Right cardiac atrium (tissue), 5 donors: Measurements from ENCODE around the gene VSIR. TPM values are rescaled to one million over a fixed set of nuclear protein-coding genes. Genes with fewer than 3 reads are reported as not detected.

Experiments used
- ATAC-seq, 2 donors: fragments of 200-7000 bp; cut with Tn5 transposase; one replicate each; pipeline versions ENCODE4 v1.8.0 to v1.9.1; 2020; ENCODE audit warnings: moderate library complexity in 2 of 2, mild to moderate bottlenecking in 1 of 2
- DNase-seq, 3 donors: peaks; one replicate each; pipeline ENCODE4 v3.0.0-alpha.2; 2020
- H3K27ac ChIP-seq: one replicate; pipeline ENCODE4 v1.5.1; 2013; ENCODE audit warnings: mild to moderate bottlenecking, low read length, control low read depth, moderate library complexity
- H3K27me3 ChIP-seq: one replicate; pipeline ENCODE4 v1.6.1; 2013; ENCODE audit not compliant: control insufficient read depth, insufficient read depth
- H3K4me1 ChIP-seq: one replicate; pipeline ENCODE4 v1.6.1; 2013; ENCODE audit warnings: low read length; ENCODE audit not compliant: control insufficient read depth, insufficient read depth
- H3K4me3 ChIP-seq: one replicate; pipeline ENCODE4 v1.5.1; 2013; ENCODE audit warnings: low read length, control low read depth
- H3K9me3 ChIP-seq: one replicate; pipeline ENCODE4 v1.6.1; 2013; ENCODE audit warnings: low read length; ENCODE audit not compliant: control insufficient read depth
- WGBS: extraction: QIAGEN DNeasy Blood & Tissue Kit; methylation state at CpG from one replicate; pipeline ENCODE4 v1.1.7; 2013; 5-methylcytosine and 5-hydroxymethylcytosine counted together
- intact Hi-C, 4 donors: fragments of 100-400 bp; cut with DNase I; formaldehyde crosslinking; loops; one replicate each; pipeline versions ENCODE4 v1.11.0 to v1.14.0; 2022 to 2023
- long read RNA-seq, 4 donors: library from polyadenylated mRNA; unstranded; transcript quantifications; one replicate each; pipeline ENCODE4 v2.0.0, GENCODE V29; 2020 to 2021
- polyA plus RNA-seq: library from polyadenylated mRNA; stranded (reverse); fragments of 200-250 nt; gene quantifications from one replicate; pipeline ENCODE4 v1.2.3, GENCODE V29; 2013
- total RNA-seq, 4 donors: library from RNA; stranded (reverse); fragmentation: NEBNext Ultra II Directional; extraction: Animal tissue kit (Norgen Biotek cat#: 25700); gene quantifications; one replicate each; pipeline ENCODE4 v1.2.1, GENCODE V29; 2021
- donor health status: healthy with polysubstance abuse.
- donor health status: DM: no; HTN: yes; CAD: no.
- donor health status: DM: no; HTN: no; CAD: no.
- donor health status: DM: no; HTN: yes; CAD: no; lungs with severe emphysema.
- donor health status: DM: yes; HTN: yes; CAD: no.

VSIR gene
- total RNA-seq (10 to 100 TPM; 29.3 to 55.1 (median 34.4) TPM), polyA plus RNA-seq (36.8 TPM)
- long read RNA-seq, donor 1, full-length matches to known transcripts, result 61 of 72 reads
- long read RNA-seq, donor 1, partial matches to known transcripts, result 6 of 72 reads
- long read RNA-seq, donor 1, other reads (novel, unspliced or antisense), result 5 of 72 reads
- long read RNA-seq, donor 2, full-length matches to known transcripts, result 57 of 83 reads
- long read RNA-seq, donor 2, partial matches to known transcripts, result 16 of 83 reads
- long read RNA-seq, donor 2, other reads (novel, unspliced or antisense), result 10 of 83 reads
- long read RNA-seq, donor 3, full-length matches to known transcripts, result 82 of 102 reads
- long read RNA-seq, donor 3, partial matches to known transcripts, result 4 of 102 reads
- long read RNA-seq, donor 3, other reads (novel, unspliced or antisense), result 16 of 102 reads
- long read RNA-seq, donor 4, full-length matches to known transcripts, result 31 of 40 reads
- long read RNA-seq, donor 4, partial matches to known transcripts, result 4 of 40 reads
- long read RNA-seq, donor 4, other reads (novel, unspliced or antisense), result 5 of 40 reads

- WGBS, result under 1% methylated on average over 55 of the region's 55 CpGs
Observed at GRCh38 chr10:71773221-71773971, at the start of gene VSIR. Gene VSIR (minus strand): TSS chr10:71773520. CDS start chr10:71773439, 81 bp downstream.

GRCh38 chr10:71821909-71822763 is 48.8 kb upstream of the VSIR start:
- no peaks in the 10 kb centered on the region for H3K4me1 ChIP-seq
- no peak overlapping the region for H3K4me3 ChIP-seq
- H3K27ac ChIP-seq, result no peak overlapping the region
- intact Hi-C loops, result no loop called here
- no peak for ATAC-seq
- 87% methylated on average over 9 of the region's 9 CpGs for WGBS
- no peaks in the 10 kb centered on the region for H3K27me3 ChIP-seq
- DNase-seq, result no peak
- no peaks in the 10 kb centered on the region for H3K9me3 ChIP-seq

More at GRCh38 chr10:71773221-71773971, at the start of gene VSIR:
- peak within 1 kb of the TSS; percentile 93 for H3K27ac ChIP-seq
- H3K9me3 ChIP-seq, result no peaks in the 10 kb centered on the region
- DNase-seq, result peak; percentile 91 to 97 (median 97)
- H3K4me1 ChIP-seq, result peaks cover 21% of the 10 kb centered on the region
- no peaks in the 10 kb centered on the region for H3K27me3 ChIP-seq
- ATAC-seq, result peak; percentile 85 to 89
- peak within 1 kb of the TSS; percentile 65 for H3K4me3 ChIP-seq
- intact Hi-C loops, result loop anchor here in 1 of 4 donors (5.0 kb wide), 1 partner anchor 56 kb away; the partner anchor contains the start of gene C10orf105

- no peak for ATAC-seq
- H3K9me3 ChIP-seq, result no peaks in the 10 kb centered on the region
- 75% methylated on average over 8 of the region's 8 CpGs for WGBS
- intact Hi-C loops, result no loop called here
- H3K27me3 ChIP-seq, result no peaks in the 10 kb centered on the region
- no peak for DNase-seq
- H3K4me1 ChIP-seq, result peaks cover 2% of the 10 kb centered on the region
- no peak overlapping the region for H3K27ac ChIP-seq
- no peak overlapping the region for H3K4me3 ChIP-seq
Observed at GRCh38 chr10:71820966-71821365, 47.6 kb upstream of the VSIR start.

DNA sequence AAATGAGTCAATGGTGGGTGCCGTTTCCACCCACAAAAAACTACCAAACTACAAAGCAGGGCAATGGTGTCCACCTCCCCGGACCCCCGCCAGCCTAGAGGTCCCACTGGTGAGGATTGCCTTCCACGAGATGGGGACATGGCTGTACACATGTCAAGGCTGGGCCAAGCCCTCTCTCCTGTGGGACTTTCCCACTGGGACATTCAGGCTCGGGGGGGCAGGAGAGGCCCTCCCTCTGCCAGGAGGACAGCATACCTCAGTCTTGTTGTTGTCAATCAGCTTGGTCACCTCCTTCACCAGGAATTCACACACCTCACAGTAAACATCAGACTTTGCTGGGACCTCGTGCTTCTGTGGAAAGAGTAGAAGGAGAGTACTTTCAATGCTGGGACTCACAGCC is 46.7 kb upstream of the VSIR start:
- H3K27ac ChIP-seq, result no peak overlapping the region
- no peak overlapping the region for H3K4me3 ChIP-seq
- peaks cover 2% of the 10 kb centered on the region for H3K4me1 ChIP-seq
- no peaks in the 10 kb centered on the region for H3K9me3 ChIP-seq
- intact Hi-C loops, result loop anchor here in 2 of 4 donors (10.0 kb wide), 3 partner anchors 425 to 505 kb away; partner anchors contain the start of genes CDH23 (in 1 of the 2) and SLC29A3 (in 1 of the 2)
- WGBS, result 88% methylated on average over 6 of the region's 6 CpGs
- DNase-seq (no peak), ATAC-seq (no peak)
- H3K27me3 ChIP-seq, result no peaks in the 10 kb centered on the region

GRCh38 chr10:71819441-71819861 is 46.1 kb upstream of the VSIR start:
- H3K9me3 ChIP-seq, result no peaks in the 10 kb centered on the region
- no peak overlapping the region for H3K4me3 ChIP-seq
- intact Hi-C loops, result loop anchor here in 2 of 4 donors (10.0 kb wide), 3 partner anchors 425 to 505 kb away; partner anchors contain the start of genes CDH23 (in 1 of the 2) and SLC29A3 (in 1 of the 2)
- no peak overlapping the region for H3K27ac ChIP-seq
- peak in 1 of 3 donors; percentile 46 for DNase-seq
- WGBS, result 89% methylated on average over 18 of the region's 18 CpGs
- no peak for ATAC-seq
- H3K27me3 ChIP-seq, result no peaks in the 10 kb centered on the region
- peaks cover 2% of the 10 kb centered on the region for H3K4me1 ChIP-seq

DNA sequence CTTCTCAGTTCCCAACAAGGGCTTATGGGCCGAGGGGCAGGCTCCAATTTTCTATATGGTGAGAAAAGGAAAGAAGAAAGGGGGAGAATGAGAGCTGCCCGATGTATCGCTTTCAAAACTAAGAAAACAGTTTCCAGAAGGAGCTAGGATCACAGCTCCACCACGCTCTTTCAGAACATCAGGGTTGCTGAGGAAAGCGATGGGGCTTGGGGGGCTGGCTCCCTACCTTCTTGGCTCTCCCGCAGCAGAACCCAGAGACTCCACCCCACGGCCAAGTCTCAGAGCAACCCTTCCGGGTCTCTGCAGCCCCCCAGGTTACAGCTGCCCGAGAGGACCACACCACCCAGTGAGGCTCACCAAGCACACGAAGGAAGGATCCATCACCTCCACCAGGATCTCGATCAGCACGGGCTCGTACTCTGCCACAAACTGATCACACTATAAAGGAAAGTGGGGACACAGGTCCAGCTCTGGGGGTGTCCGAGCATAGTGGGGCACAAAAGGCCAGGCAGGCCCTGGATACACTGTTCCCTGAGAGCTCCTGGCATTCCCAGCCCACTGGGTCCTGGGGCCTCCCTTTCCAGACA is 45.4 kb upstream of the VSIR start:
- intact Hi-C loops, result loop anchor here in 2 of 4 donors (10.0 kb wide), 3 partner anchors 424 to 504 kb away; partner anchors contain the start of genes CDH23 (in 1 of the 2) and SLC29A3 (in 1 of the 2)
- DNase-seq, result peak in 1 of 3 donors; percentile 51

DNA sequence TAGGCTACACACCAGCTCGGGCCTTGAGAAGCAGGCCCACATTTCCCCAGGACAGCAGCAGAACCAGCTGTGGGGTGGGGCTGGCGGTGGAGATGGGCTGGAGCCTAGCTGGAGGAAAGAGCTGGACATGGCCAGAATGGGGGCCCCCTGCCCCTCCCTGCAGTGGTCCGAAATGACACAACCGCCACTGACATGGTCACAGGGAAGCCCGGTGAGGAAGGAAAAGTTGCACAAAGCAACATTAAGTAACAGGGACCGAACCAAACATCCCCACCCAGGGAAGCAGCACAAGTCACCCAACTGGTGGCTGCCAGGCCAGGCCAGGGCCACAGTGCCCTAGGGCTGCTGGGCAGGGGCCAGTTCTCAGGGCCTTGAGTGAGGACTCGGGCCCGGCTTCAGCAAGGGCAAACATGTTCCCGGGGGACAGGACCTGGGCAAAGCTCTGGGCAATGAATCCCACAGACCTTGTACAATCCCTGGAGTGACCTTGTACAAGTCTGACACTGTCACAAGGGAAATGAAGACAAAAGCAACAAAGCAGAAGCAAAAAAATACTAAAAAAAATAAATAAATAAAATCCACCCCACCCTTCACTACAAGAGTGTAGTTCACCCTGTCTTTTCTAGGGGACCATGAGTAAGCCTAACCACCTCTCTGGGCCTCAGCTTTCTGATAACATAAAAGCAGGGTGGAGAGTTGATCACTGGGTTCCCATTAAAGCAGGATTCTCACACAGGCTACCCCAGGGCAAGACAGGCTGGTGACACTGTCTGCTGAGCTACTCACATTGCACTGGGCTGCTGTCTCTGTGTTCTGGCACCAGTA is 44.7 kb upstream of the VSIR start:
- ATAC-seq, result peak; percentile 66 to 69
- 48% methylated on average over 9 of the region's 9 CpGs for WGBS
- Histone ChIP-seq H3K27ac (peak overlapping the region; percentile 25), H3K4me3 (no peak overlapping the region), H3K9me3 (no peaks in the 10 kb centered on the region), H3K27me3 (no peaks in the 10 kb centered on the region), H3K4me1 (peaks cover 2% of the 10 kb centered on the region)
- peak; percentile 77 to 90 (median 88) for DNase-seq
- intact Hi-C loops, result loop anchor here in 2 of 4 donors (10.0 kb wide), 3 partner anchors 423 to 503 kb away; partner anchors contain the start of genes CDH23 (in 1 of the 2) and SLC29A3 (in 1 of the 2)

More for the DNA sequence above, 45.4 kb upstream of the VSIR start:
- Histone ChIP-seq H3K4me3 (no peak overlapping the region), H3K4me1 (peaks cover 2% of the 10 kb centered on the region), H3K27me3 (no peaks in the 10 kb centered on the region), H3K9me3 (no peaks in the 10 kb centered on the region), H3K27ac (peak overlapping the region; percentile 14)
- 91% methylated on average over 14 of the region's 14 CpGs for WGBS
- ATAC-seq, result no peak

GRCh38 chr10:71816936-71817618 is 43.8 kb upstream of the VSIR start:
- Histone ChIP-seq H3K9me3 (no peaks in the 10 kb centered on the region), H3K4me3 (no peak overlapping the region), H3K27me3 (no peaks in the 10 kb centered on the region), H3K27ac (peak overlapping the region; percentile 53), H3K4me1 (peaks cover 2% of the 10 kb centered on the region)
- intact Hi-C loops, result loop anchor here in 2 of 4 donors (10.0 kb wide), 3 partner anchors 422 to 502 kb away; partner anchors contain the start of genes CDH23 (in 1 of the 2) and SLC29A3 (in 1 of the 2)
- 58% methylated on average over 8 of the region's 8 CpGs for WGBS
- ATAC-seq, result peak in 1 of 2 donors; percentile 9
- peak in 1 of 3 donors; percentile 60 for DNase-seq
